ENCODE results near the gene FKTN. TPM values are rescaled to one million over a fixed set of nuclear protein-coding genes. Genes with fewer than 3 reads are reported as not detected.

FKTN gene
- total and polyA plus RNA-seq, 9 of the 15 experiments (the other 6 are each of a cell fraction or from before 2014, with no cell fraction given), result 5.4 to 16.3 (median 10.4) TPM

DNA sequence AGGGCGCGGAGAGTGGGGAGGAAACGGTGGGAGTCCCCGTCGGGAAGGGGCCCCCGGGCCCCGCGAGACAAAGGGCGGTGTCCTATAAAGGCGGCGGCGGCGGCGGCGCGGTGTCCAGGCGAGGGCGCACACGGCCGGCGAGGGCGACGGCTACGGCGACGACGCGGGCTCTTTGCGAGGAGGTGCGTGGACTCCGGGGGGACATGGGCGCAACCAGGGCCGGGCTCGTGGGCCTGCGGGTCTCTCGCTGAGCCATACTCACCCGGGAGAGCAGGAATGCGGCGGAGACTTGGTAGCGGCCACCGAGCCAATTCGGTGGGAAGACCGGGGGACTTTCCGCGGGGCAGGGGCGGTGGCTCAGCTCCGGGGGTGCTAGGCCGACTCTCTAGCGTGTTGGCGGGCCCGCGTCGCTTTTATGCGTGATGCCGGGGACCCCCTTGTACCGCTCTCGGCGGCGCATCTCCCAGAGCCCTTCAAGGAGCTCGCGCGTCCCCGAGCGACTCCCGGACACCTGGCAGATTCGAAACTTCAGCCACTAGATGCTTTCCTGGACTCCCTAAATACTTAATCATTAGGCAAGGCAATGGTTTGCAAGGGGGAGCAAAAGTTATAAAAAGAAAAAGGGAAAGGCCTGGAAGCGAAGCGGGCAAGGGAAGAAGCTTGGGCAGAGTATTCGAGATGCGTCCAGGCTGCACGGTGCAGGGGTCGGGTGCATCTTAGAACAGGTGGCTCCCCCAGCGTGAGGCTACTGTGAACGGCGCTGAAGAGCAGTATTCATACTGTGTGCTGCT, 98.4 kb downstream of the FKTN start (continued):
- TF ChIP-seq NRF1 (conservative IDR thresholded peaks at IDR 0.05 in 1 of 2, IDR thresholded peaks at IDR 0.05 in 1 of 2) (peak in 1 of 2 experiments; percentile 46; a peak in 1 of 4 replicates), ZNF699 (CRISPR knock-in tag; IDR thresholded peaks at IDR 0.05; ENCODE audit: insufficient replicate concordance) (no peak), CTBP1 (IDR thresholded peaks at IDR 0.05; ENCODE audit: borderline replicate concordance) (peak; percentile 50; the same call in 1 of the 2 replicates), ZNF140 (CRISPR knock-in tag; IDR thresholded peaks at IDR 0.05) (no peak), GABPB1 (CRISPR knock-in tag; IDR thresholded peaks at IDR 0.05) (peak; percentile 59; the same call in 1 of the 2 replicates), RBBP5 (IDR thresholded peaks at IDR 0.05; ENCODE audit: borderline replicate concordance, insufficient read depth, low read length, poor library complexity, severe bottlenecking) (peak; percentile 85), BDP1 (IDR thresholded peaks at IDR 0.05; ENCODE audit: insufficient read depth, insufficient read length) (no peak), NBN (IDR thresholded peaks at IDR 0.05; ENCODE audit: low read depth) (no peak), RAD21 (CRISPR knock-in tag; conservative IDR thresholded peaks at IDR 0.05 in 1 of 2, IDR thresholded peaks at IDR 0.05 in 1 of 2) (peak; percentile 67 to 74), ATF1 (CRISPR knock-in tag; IDR thresholded peaks at IDR 0.05) (no peak), ATF1 (tag; IDR thresholded peaks at IDR 0.05) (peak; percentile 64), C11orf30 (IDR thresholded peaks at IDR 0.05; ENCODE audit: low read depth) (no peak)
- TF ChIP-seq, protein P1, sequence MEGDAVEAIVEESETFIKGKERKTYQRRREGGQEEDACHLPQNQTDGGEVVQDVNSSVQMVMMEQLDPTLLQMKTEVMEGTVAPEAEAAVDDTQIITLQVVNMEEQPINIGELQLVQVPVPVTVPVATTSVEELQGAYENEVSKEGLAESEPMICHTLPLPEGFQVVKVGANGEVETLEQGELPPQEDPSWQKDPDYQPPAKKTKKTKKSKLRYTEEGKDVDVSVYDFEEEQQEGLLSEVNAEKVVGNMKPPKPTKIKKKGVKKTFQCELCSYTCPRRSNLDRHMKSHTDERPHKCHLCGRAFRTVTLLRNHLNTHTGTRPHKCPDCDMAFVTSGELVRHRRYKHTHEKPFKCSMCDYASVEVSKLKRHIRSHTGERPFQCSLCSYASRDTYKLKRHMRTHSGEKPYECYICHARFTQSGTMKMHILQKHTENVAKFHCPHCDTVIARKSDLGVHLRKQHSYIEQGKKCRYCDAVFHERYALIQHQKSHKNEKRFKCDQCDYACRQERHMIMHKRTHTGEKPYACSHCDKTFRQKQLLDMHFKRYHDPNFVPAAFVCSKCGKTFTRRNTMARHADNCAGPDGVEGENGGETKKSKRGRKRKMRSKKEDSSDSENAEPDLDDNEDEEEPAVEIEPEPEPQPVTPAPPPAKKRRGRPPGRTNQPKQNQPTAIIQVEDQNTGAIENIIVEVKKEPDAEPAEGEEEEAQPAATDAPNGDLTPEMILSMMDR (IDR thresholded peaks at IDR 0.05 in 2 of 3, conservative IDR thresholded peaks at IDR 0.05 in 1 of 3; ENCODE audit: insufficient read depth in 2 of 3, low read depth in 1 of 3, low read length in 3 of 3), result peak in 2 of 3 experiments; percentile 55 to 71
- TF ChIP-seq, protein P2, sequence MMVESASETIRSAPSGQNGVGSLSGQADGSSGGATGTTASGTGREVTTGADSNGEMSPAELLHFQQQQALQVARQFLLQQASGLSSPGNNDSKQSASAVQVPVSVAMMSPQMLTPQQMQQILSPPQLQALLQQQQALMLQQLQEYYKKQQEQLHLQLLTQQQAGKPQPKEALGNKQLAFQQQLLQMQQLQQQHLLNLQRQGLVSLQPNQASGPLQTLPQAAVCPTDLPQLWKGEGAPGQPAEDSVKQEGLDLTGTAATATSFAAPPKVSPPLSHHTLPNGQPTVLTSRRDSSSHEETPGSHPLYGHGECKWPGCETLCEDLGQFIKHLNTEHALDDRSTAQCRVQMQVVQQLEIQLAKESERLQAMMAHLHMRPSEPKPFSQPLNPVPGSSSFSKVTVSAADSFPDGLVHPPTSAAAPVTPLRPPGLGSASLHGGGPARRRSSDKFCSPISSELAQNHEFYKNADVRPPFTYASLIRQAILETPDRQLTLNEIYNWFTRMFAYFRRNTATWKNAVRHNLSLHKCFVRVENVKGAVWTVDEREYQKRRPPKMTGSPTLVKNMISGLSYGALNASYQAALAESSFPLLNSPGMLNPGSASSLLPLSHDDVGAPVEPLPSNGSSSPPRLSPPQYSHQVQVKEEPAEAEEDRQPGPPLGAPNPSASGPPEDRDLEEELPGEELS (CRISPR knock-in tag; IDR thresholded peaks at IDR 0.05; ENCODE audit: borderline replicate concordance), result 0 out of 2 replicates have a peak, but pooled peaks have one; percentile 58
- TF ChIP-seq, protein P3, sequence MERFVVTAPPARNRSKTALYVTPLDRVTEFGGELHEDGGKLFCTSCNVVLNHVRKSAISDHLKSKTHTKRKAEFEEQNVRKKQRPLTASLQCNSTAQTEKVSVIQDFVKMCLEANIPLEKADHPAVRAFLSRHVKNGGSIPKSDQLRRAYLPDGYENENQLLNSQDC (CRISPR knock-in tag; IDR thresholded peaks at IDR 0.05), result peak; percentile 51; the same call in 1 of the 2 replicates
- TF ChIP-seq, protein P4, sequence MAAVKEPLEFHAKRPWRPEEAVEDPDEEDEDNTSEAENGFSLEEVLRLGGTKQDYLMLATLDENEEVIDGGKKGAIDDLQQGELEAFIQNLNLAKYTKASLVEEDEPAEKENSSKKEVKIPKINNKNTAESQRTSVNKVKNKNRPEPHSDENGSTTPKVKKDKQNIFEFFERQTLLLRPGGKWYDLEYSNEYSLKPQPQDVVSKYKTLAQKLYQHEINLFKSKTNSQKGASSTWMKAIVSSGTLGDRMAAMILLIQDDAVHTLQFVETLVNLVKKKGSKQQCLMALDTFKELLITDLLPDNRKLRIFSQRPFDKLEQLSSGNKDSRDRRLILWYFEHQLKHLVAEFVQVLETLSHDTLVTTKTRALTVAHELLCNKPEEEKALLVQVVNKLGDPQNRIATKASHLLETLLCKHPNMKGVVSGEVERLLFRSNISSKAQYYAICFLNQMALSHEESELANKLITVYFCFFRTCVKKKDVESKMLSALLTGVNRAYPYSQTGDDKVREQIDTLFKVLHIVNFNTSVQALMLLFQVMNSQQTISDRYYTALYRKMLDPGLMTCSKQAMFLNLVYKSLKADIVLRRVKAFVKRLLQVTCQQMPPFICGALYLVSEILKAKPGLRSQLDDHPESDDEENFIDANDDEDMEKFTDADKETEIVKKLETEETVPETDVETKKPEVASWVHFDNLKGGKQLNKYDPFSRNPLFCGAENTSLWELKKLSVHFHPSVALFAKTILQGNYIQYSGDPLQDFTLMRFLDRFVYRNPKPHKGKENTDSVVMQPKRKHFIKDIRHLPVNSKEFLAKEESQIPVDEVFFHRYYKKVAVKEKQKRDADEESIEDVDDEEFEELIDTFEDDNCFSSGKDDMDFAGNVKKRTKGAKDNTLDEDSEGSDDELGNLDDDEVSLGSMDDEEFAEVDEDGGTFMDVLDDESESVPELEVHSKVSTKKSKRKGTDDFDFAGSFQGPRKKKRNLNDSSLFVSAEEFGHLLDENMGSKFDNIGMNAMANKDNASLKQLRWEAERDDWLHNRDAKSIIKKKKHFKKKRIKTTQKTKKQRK (IDR thresholded peaks at IDR 0.05; ENCODE audit: borderline replicate concordance, low read depth, low read length), result no peak
- TF ChIP-seq, protein P5, sequence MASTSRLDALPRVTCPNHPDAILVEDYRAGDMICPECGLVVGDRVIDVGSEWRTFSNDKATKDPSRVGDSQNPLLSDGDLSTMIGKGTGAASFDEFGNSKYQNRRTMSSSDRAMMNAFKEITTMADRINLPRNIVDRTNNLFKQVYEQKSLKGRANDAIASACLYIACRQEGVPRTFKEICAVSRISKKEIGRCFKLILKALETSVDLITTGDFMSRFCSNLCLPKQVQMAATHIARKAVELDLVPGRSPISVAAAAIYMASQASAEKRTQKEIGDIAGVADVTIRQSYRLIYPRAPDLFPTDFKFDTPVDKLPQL (IDR thresholded peaks at IDR 0.05; ENCODE audit: extremely low read depth, insufficient read length), result no peak
